Lower leg skin (tissue), 3 donors: ENCODE measurements around the gene ST3GAL6.

Experiments used
- POLR2A ChIP-seq, 2 donors: fragments of 450-650 bp; IDR thresholded peaks; one replicate each; pipeline ENCODE4 v1.6.1; 2016 to 2017; ENCODE audit warnings: antibody characterized with exemption in 2 of 2, mild to moderate bottlenecking in 1 of 2, moderate library complexity in 1 of 2
- TF ChIP-seq, protein P1 (sequence below), 3 donors: fragments of 450-650 bp; IDR thresholded peaks; one replicate each; pipeline ENCODE4 v1.5.1; 2016; ENCODE audit warnings: antibody characterized with exemption in 3 of 3, mild to moderate bottlenecking in 3 of 3, moderate library complexity in 2 of 3

DNA sequence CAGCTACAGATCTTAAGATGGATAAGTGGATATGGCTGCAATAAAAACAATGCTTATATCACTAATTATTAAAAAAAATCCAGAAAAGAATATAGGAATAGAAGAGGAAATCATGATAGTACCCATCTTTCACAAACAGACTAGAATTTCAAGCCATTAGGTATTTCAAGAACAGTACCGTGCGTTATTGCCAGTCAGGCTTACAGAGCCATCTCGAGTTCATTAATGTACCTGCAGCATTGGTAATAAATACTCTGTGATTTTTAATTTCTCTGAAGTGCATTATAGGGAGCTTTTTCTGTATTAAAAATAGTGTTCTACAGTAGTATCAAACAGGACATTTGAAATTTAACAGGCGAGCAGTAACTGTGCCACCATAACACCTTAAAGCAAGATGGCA, 35.7 kb downstream of the ST3GAL6 start:
- TF ChIP-seq, protein P1, sequence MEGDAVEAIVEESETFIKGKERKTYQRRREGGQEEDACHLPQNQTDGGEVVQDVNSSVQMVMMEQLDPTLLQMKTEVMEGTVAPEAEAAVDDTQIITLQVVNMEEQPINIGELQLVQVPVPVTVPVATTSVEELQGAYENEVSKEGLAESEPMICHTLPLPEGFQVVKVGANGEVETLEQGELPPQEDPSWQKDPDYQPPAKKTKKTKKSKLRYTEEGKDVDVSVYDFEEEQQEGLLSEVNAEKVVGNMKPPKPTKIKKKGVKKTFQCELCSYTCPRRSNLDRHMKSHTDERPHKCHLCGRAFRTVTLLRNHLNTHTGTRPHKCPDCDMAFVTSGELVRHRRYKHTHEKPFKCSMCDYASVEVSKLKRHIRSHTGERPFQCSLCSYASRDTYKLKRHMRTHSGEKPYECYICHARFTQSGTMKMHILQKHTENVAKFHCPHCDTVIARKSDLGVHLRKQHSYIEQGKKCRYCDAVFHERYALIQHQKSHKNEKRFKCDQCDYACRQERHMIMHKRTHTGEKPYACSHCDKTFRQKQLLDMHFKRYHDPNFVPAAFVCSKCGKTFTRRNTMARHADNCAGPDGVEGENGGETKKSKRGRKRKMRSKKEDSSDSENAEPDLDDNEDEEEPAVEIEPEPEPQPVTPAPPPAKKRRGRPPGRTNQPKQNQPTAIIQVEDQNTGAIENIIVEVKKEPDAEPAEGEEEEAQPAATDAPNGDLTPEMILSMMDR (IDR thresholded peaks at IDR 0.05): no peak
- TF ChIP-seq POLR2A (IDR thresholded peaks at IDR 0.05): no peak
